KMS-11 (cell line): ENCODE results near the gene SOX8.
"Not testable (repeated sequence)": the region's sequence is repeated elsewhere in the genome, so short reads cannot be mapped to it uniquely, and the experiment has no call there.

ENCODE experiments used
- H2AFZ ChIP-seq: fragments of 200-600 bp; sonication (generic); 2 replicates; pipeline ENCODE4 v1.6.1; 2016; ENCODE audit warnings: antibody characterized with exemption, mixed run types, low read depth
- H3K27ac ChIP-seq: fragments of 200-600 bp; sonication (generic); 2 replicates; pipeline ENCODE4 v1.6.1; 2016; ENCODE audit warnings: mild to moderate bottlenecking, mixed run types
- H3K27me3 ChIP-seq: fragments of 200-600 bp; sonication (generic); 2 replicates; pipeline ENCODE4 v1.6.1; 2017; ENCODE audit warnings: mild to moderate bottlenecking, low read depth, mixed run types, moderate library complexity; ENCODE audit not compliant: insufficient read depth
- H3K36me3 ChIP-seq: fragments of 200-600 bp; sonication (generic); 2 replicates; pipeline ENCODE4 v1.6.1; 2017; ENCODE audit warnings: mild to moderate bottlenecking, mixed run types; ENCODE audit not compliant: insufficient read depth
- H3K4me1 ChIP-seq: fragments of 200-600 bp; sonication (generic); 2 replicates; pipeline ENCODE4 v1.6.1; 2016; ENCODE audit warnings: mild to moderate bottlenecking, low read depth, mixed run types; ENCODE audit not compliant: poor library complexity, severe bottlenecking
- H3K4me2 ChIP-seq: fragments of 200-600 bp; sonication (generic); 2 replicates; pipeline ENCODE4 v1.7.0; 2016; ENCODE audit warnings: mild to moderate bottlenecking, mixed run types
- H3K4me3 ChIP-seq: fragments of 200-600 bp; sonication (generic); IDR thresholded peaks from 2 replicates; pipeline ENCODE4 v1.6.1; 2017; ENCODE audit warnings: low read depth, low read length, mixed read lengths; ENCODE audit not compliant: insufficient read depth
- H3K79me2 ChIP-seq: fragments of 200-600 bp; sonication (generic); 2 replicates; pipeline ENCODE4 v1.6.1; 2016; ENCODE audit warnings: low read depth, mixed run types; ENCODE audit not compliant: insufficient read depth
- H3K9ac ChIP-seq: fragments of 200-600 bp; sonication (generic); 2 replicates; pipeline ENCODE4 v1.6.1; 2016; ENCODE audit warnings: mild to moderate bottlenecking, mixed run types
- H4K20me1 ChIP-seq: fragments of 200-600 bp; sonication (generic); 2 replicates; pipeline ENCODE4 v1.6.1; 2016; ENCODE audit warnings: mild to moderate bottlenecking, mixed run types; ENCODE audit not compliant: insufficient read depth
- CTCF ChIP-seq: fragments of 200-600 bp; sonication (generic); conservative IDR thresholded peaks from 2 replicates; pipeline ENCODE4 v1.6.1; 2017; ENCODE audit warnings: low read depth, mild to moderate bottlenecking, antibody characterized with exemption, low read length, moderate library complexity, mixed read lengths

SOX8 gene

GRCh38 chr16:945271-946047 is 36.1 kb upstream of the SOX8 start:
- Histone ChIP-seq H3K79me2 (no peaks in the 10 kb centered on the region), H3K4me1 (no peaks in the 10 kb centered on the region)

GRCh38 chr16:946048-946395 is 35.5 kb upstream of the SOX8 start:
- Histone ChIP-seq H3K79me2 (no peaks in the 10 kb centered on the region), H3K4me3 (no peak overlapping the region), H3K9ac (no peak overlapping the region), H3K36me3 (no peaks in the 10 kb centered on the region), H3K27ac (no peak overlapping the region), H3K4me1 (no peaks in the 10 kb centered on the region), H4K20me1 (no peaks in the 10 kb centered on the region), H2AFZ (no peak overlapping the region), H3K27me3 (peaks cover 53% of the 10 kb centered on the region; the same call in 1 of the 2 replicates), H3K4me2 (no peak overlapping the region)
- no peak for TF ChIP-seq CTCF

More at GRCh38 chr16:945271-946047, 36.1 kb upstream of the SOX8 start:
- Histone ChIP-seq H3K36me3 (no peaks in the 10 kb centered on the region), H3K4me2 (no peak overlapping the region), H2AFZ (no peak overlapping the region), H4K20me1 (no peaks in the 10 kb centered on the region), H3K4me3 (no peak overlapping the region), H3K27ac (no peak overlapping the region), H3K9ac (no peak overlapping the region), H3K27me3 (peaks cover 59% of the 10 kb centered on the region)
- TF ChIP-seq CTCF: no peak

GRCh38 chr16:947255-947921 is 34.2 kb upstream of the SOX8 start:
- Histone ChIP-seq H4K20me1 (no peaks in the 10 kb centered on the region), H3K27me3 (peaks cover 41% of the 10 kb centered on the region; the same call in 1 of the 2 replicates), H3K4me3 (no peak overlapping the region), H3K79me2 (no peaks in the 10 kb centered on the region), H2AFZ (no peak overlapping the region), H3K4me2 (no peak overlapping the region), H3K36me3 (no peaks in the 10 kb centered on the region), H3K4me1 (no peaks in the 10 kb centered on the region), H3K27ac (no peak overlapping the region), H3K9ac (no peak overlapping the region)
- TF ChIP-seq CTCF: no peak

- not testable (repeated sequence) for H3K36me3 ChIP-seq
Observed at GRCh38 chr16:947922-948303, 33.7 kb upstream of the SOX8 start.

GRCh38 chr16:948767-949166 is 32.8 kb upstream of the SOX8 start:
- H3K27me3 ChIP-seq: peaks cover 30% of the 10 kb centered on the region; the same call in 1 of the 2 replicates
- H3K4me1 ChIP-seq, H3K4me2 ChIP-seq, H3K4me3 ChIP-seq, H3K9ac ChIP-seq, H3K79me2 ChIP-seq, H2AFZ ChIP-seq, H4K20me1 ChIP-seq, H3K36me3 ChIP-seq, H3K27ac ChIP-seq: not testable (repeated sequence)

More at GRCh38 chr16:947922-948303, 33.7 kb upstream of the SOX8 start:
- H3K27ac ChIP-seq, H3K9ac ChIP-seq, H3K79me2 ChIP-seq, H3K4me1 ChIP-seq, H4K20me1 ChIP-seq, H3K4me2 ChIP-seq, H2AFZ ChIP-seq, H3K4me3 ChIP-seq: not testable (repeated sequence)
- H3K27me3 ChIP-seq: peaks cover 36% of the 10 kb centered on the region; the same call in 1 of the 2 replicates

GRCh38 chr16:950733-951573 is 30.6 kb upstream of the SOX8 start:
- not testable (repeated sequence) for H3K9ac ChIP-seq, H3K27ac ChIP-seq, H4K20me1 ChIP-seq, H3K4me2 ChIP-seq, H3K36me3 ChIP-seq, H2AFZ ChIP-seq, H3K4me3 ChIP-seq, H3K79me2 ChIP-seq, H3K4me1 ChIP-seq
- peaks cover 13% of the 10 kb centered on the region; the same call in 1 of the 2 replicates for H3K27me3 ChIP-seq
